Suprapubic skin (tissue), 3 donors: Measurements from ENCODE around the gene AKAP1.

Experiments used
- EP300 ChIP-seq: sonication (generic); formaldehyde crosslinking; IDR thresholded peaks from one replicate; pipeline ENCODE4 v1.6.1; 2017; ENCODE audit warnings: antibody characterized with exemption
- POLR2A ChIP-seq, 2 donors: fragments of 450-650 bp; IDR thresholded peaks; one replicate each; pipeline ENCODE4 v1.6.1; 2017; ENCODE audit warnings: antibody characterized with exemption in 2 of 2, mild to moderate bottlenecking in 2 of 2, moderate library complexity in 2 of 2
- TF ChIP-seq, protein P1 (sequence below), 2 donors: fragments of 200-600 bp in 1 of 2; fragments of 450-650 bp in 1 of 2; sonication (generic) in 1 of 2; IDR thresholded peaks; one replicate each; pipeline ENCODE4 v1.5.1; 2016 to 2019; ENCODE audit warnings: antibody characterized with exemption in 2 of 2, mild to moderate bottlenecking in 1 of 2, moderate library complexity in 1 of 2

DNA sequence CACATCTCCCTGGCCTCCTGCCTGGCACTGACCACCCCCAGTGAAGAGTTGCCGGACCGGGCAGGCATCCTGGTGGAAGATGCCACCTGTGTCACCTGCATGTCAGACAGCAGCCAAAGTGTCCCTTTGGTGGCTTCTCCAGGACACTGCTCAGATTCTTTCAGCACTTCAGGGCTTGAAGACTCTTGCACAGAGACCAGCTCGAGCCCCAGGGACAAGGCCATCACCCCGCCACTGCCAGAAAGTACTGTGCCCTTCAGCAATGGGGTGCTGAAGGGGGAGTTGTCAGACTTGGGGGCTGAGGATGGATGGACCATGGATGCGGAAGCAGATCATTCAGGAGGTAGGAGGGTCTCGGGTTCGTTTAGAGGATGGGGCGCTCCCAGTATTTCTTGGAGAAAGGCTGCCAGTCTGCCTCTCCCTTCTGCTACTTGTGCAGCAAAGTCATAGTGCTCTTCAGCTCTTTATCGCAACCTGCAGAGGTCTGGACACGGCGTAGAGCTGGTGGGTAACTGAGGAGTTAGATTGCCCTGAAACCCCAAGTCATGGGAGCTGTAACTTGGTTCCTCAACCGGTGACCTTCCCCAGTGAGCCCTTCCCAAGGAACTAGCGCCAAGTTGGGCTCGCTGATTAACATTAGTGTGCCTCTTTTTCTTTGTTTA, 21.9 kb downstream of the AKAP1 start:
- TF ChIP-seq, protein P1, sequence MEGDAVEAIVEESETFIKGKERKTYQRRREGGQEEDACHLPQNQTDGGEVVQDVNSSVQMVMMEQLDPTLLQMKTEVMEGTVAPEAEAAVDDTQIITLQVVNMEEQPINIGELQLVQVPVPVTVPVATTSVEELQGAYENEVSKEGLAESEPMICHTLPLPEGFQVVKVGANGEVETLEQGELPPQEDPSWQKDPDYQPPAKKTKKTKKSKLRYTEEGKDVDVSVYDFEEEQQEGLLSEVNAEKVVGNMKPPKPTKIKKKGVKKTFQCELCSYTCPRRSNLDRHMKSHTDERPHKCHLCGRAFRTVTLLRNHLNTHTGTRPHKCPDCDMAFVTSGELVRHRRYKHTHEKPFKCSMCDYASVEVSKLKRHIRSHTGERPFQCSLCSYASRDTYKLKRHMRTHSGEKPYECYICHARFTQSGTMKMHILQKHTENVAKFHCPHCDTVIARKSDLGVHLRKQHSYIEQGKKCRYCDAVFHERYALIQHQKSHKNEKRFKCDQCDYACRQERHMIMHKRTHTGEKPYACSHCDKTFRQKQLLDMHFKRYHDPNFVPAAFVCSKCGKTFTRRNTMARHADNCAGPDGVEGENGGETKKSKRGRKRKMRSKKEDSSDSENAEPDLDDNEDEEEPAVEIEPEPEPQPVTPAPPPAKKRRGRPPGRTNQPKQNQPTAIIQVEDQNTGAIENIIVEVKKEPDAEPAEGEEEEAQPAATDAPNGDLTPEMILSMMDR (IDR thresholded peaks at IDR 0.05): no peak
- TF ChIP-seq POLR2A (IDR thresholded peaks at IDR 0.05) (no peak), EP300 (no peak)
